ENCODE data around the gene FDXACB1.

The FDXACB1 gene, protein sequence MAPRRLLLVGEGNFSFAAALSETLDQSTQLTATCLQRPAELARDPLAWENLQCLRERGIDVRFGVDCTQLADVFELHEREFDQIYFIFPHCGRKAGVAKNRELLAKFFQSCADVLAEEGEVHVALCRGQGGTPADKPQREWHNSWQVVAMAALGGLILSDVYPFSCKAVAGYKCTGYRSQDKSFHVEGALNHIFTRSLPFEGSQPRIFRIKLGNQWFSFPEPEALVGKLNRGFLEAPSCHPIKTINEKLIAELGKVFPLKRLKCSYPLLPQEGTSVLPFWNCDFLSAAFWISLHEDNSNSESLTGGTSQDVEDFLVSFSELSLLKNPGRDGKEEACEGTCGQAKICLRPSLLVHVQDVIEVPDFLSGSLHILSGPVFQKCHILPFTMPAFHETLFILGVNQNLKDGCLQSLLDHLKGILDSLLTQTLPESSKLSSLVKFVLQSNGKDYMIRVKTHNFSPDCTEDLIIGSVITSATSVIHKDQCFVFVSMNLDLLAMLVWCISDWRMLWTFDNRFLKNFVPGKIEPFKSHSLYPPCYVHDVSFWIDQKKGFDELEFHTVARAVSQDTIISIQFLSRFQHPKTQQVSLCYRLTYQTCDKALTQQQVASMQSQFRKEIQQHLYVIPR

DNA sequence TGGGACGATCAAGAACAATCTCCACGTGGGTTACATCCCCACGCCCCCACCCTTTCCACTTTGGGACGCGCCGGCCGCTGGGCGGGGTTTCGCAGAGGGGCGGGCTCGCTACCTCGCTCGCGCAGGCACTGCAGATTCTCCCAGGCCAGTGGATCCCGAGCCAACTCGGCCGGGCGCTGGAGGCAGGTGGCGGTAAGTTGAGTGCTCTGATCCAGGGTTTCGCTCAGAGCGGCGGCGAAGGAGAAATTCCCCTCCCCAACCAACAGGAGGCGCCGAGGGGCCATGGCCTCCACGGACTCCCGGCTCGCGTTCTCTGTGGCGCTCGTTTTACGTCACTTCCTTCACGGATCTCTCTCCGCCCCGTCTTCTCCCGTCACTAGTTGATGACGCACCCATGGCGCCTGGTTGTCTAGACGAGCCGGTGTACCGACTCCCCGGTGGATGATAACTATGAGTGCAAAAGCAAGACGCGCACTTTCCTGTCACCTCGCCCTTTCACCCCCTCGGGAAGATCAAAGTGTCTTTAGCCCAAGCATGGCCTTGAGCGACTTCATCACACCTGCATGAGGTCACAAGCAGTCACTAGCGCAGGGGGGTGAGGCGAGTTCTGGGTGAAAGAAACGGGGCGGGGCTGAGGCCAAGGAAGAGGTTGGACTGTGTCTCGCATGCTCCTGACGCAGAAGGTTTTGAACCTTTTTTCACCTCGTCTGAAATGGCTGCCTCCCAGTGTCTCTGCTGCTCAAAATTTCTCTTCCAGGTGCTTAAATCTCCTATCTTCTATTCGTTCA, at the start of gene FDXACB1, which contains the start of gene CFAP68:
Gene FDXACB1 (minus strand): TSS at position 317 of the 788 bp plus-strand sequence. CDS start 33 bp downstream, at position 284.
Gene CFAP68 (plus strand): TSS at position 693 of the 788 bp plus-strand sequence. CDS start 20 bp downstream, at position 713.
- DNase-seq, result peak; percentile 94

DNA sequence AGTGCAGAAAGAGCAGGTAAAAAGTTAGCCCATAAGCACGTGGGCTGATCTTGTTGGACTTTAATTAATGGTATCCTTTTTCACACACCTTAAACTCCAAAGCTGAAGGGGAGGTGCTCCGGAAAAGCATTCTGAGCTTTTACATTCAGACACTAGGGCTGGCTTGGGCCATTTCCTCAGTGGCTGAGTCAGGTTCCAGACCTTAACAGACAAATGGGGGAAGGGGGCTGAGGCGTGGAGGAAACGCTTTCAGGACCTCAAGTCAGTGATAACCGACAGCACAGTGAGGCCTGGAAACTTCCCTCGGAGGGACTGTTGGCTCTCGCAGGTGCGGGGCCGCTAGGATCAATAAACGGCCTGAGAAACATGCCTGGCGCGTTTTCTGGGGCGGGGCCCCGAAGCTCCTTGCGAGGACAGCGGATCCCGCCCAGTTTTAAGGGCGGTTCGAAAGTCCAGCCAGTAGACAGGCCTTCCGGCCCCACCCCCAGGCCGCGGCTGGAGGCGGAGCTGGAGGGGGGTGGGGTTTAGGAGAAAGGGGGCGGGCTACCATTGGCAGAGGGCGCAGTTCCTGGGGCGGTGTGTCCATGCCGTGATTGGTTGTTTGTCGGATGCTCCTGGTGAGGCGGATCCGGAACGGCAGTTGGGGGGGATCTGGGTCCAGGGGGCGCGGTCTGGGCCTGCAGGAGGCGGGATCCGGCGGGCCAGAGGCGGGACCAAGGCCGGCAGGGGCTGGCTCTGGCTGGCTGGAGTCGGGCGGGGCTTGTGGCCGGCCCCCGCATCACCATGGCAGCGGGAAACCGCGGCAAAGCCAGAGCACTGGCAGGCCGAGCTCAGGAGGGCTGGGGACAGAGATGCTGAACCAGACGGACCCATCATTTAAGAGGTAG, 47.8 kb upstream of the FDXACB1 start:
- peak; percentile 89 for DNase-seq

DNA sequence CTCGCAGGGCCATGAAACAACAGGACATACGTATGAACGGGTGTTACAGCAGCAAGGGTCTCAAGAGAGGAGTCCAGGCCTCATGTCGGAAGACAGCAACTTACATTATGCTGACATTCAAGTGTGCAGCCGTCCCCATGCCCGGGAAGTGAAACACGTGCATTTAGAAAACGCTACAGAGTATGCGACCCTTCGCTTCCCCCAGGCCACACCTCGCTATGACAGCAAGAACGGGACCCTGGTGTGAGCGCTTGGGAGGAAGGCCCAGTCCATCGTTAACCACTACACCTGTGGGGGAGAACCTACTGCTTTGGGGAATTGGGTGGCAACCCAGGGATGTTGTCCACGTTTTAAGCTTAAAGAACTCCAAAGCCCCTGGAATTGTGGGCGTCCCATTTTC, 47.0 kb upstream of the FDXACB1 start:
- DNase-seq, result no peak

DNA sequence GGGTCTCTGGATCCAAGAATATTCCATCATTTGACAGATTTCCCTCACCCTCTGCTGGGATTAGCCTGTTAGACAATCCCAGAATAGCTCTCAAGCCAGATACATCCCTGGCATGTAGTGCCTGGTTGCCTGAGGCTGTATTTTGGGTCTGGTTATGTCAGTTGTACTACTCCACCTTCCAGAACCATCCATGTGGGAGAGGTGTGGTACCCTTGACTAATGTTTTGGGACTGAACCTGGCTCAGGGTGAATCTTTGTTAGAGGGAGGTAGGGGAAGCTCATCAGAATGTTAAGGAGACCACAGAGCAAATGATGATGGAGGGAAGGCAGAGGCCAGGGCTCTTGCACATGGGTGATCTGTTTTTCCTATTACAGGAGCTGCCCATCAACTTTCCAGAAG, 45.0 kb upstream of the FDXACB1 start:
- no peak for DNase-seq

DNA sequence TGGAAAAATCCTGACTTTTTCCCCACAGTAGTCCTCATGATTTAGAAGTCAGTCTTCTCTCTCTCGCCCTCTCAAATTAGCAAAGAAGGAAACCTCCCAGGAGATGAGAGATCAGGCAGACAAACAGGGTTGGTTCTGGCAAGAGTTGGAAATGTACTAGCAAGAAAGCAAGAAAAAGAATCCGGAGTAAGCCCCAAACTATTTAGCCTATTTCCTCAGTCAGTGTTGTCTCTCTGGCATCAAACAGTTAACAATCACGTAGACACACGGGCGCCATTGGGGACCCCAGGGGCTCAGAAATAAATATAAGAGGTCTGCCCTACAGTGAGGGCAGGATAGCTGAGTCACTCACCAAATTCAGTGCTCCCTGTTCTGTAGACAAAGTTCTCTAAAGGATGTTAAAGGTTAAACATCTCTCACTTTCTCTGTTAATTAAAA, 44.4 kb upstream of the FDXACB1 start:
- no peak for DNase-seq

DNA sequence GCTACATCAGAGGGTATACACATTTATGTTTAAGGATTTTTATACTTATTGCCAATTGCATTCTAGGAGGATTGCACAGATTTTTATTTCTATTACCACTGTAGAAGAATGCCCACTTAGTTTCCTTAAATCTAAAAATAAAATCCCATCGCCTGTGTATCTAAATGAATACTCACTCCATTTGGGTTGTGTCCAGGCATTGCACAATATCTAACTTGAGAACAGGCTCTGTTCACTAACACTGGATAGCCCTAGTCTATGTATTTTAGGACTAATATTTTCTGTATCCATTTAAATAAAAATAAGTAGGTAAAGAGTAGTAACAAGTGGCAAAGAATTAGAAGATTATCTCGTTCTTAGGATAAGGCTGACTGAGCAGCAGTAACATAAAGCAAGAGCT, 43.8 kb upstream of the FDXACB1 start:
- peak; percentile 43 for DNase-seq

DNA sequence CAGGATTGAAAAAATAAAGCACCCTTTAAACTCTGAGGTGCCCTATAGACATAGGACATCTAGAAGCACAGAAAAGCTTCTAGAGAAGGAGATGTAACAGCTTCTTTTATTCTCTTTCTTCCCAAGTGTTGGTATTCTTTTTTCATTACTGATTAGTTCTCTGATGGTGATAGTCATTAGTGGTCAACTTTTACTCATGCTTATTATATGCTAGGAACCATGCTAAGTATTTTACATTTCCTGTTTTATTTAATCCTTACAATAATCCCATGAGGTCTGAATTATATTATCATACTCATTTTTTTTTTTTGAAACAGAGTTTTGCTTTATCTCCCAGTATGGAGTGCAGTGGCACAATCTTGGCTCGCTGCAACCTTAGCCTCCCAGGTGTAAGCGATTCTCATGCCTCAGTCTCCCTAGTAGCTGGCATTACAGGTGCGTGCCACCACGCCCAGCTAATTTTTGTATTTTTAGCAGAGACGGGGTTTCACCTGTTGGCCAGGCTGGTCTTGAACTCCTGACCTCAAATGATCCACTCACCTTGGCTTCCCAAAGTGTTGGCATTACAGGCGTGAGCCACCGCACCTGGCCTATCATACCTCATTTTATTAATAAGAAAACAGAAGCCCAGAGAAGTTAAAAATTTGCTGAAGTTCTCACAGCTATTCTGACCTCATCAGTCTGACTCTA, 42.7 kb upstream of the FDXACB1 start:
- DNase-seq, result no peak

DNA sequence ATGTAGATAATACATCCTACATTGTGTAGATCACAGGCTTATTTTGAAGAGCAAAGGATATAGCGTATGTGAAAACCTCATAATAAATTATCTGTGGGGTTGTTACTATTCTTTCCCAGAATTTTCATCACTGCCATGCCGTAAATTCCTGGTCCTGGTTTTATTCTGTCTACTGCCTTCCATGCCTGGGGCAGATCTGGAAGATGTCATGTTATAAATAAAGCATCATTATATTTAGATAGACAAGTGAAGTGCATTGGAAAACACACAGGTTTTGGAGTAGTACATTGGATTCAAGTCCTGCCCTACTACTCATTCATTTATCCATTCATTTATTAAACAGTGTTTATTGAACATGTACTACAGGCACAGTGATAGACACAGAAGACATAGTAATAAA, 41.9 kb upstream of the FDXACB1 start:
- no peak for DNase-seq

DNA sequence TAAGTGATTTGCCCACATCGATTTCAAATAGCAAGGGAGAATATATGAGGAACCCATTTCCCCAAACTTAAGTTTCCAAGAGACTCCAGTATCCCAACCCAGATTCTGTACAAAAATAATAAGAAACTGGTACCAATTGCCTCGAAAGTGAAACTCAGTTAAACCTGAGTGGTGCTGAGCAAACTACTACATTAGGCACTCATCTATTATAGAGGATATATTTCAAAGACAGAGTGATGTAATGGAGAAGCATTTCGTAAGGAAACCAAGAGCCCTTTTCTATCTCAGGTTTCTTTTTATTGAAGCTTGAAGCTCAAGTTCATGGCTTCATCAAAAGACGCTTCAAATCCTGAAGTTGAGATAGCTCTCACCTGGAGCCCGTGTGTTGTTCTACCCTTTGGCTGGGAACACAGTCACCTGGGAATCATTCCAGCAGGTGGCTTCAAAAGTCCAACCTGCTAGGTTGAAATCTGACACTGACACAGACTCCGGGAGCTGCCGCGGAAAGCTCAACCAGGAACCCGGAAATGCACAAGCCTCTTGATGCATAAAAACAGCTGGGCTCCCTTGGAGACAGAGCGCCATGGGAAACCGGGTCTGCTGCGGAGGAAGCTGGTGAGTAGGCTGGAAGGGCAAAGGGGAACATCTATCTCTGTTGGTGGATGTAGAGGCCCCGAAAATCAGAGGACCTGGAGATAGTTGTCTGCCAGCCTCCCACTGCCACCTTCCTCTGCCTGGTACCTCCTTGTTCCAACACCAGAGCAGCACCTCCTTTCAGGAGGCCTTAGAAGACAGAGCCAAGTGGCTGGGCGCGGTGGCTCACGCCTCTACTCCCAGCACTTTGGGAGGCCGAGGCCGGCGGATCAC, 39.7 kb upstream of the FDXACB1 start, which contains the start of gene C11orf52:
Gene C11orf52 (plus strand): TSS at position 524 of the 867 bp plus-strand sequence. CDS start 60 bp downstream, at position 584.
- DNase-seq, result no peak

DNA sequence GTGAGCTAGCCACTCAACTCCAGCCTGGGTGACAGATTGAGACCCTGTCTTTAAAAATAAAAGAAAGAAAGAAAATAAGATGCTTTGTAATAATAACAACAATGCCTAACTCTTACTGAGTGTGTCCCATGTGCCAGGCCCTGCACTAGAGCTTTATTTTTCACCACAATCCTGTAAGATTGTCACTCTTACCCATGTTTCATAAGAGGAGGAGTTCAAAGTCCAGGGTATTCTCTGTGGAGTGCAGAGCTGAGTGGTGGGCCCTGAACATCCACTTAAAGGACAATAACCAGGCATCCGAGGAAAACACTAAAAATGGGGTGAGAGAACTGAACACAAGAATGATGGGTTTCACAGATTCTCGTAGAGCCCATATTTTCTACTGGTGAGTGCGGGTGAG, 38.8 kb upstream of the FDXACB1 start:
- no peak for DNase-seq

DNA sequence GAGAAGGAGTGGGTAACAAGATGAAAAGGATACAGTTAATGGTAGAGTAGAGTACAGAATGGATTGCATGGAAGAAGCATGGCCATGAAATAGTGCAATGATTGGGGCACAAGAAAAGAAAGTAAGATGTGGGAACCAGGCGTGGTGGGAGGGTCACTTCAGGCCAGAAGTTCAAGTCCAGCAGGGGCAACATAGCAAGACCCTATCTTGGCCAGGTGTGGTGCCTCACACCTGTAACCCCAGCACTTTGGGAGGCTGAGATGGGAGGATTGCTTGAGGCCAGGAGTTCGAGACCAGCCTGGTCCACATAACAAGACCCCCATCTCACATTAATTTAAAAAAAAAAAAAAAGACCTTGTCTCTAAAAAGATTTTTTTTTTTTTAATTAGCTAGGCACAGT, 38.3 kb upstream of the FDXACB1 start:
- no peak for DNase-seq

DNA sequence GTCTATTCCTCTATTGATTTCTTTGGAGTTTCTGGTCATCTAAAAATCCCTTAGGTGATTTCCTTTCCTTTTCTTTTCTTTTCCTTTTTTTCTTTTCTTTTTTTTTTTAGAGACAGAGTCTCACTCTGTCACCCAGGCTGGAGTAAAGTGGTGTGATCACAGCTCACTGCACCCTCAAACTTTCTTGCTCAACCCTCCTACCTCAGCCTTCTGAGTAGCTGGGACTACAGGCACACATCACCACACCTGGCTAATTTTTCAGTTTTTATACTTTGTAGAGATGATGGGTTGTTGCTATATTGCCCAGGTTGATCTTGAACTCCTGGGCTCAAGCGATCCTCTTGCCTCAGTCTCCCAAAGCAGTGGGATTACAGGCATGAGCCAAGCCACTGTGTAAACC, 37.8 kb upstream of the FDXACB1 start:
- no peak for DNase-seq

DNA sequence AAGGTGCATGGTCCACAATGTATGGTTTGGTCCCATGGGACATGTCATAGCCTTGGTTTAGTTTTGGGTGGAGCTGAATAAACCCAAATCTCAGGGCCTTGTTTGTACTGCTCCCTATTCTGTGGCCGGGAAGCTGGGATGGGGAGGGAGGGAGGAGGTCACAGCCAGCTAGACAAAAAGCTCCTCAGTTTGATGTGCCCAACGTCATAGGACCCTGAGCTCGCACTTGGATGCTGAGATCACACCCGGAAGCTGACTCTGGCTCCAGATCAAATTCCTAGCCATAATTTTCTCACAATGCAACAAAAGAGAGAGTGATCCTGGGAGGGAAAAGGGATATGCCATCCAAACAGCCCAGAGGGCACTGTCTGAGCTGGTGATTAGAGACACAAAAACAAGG, 35.0 kb upstream of the FDXACB1 start:
- no peak for DNase-seq

DNA sequence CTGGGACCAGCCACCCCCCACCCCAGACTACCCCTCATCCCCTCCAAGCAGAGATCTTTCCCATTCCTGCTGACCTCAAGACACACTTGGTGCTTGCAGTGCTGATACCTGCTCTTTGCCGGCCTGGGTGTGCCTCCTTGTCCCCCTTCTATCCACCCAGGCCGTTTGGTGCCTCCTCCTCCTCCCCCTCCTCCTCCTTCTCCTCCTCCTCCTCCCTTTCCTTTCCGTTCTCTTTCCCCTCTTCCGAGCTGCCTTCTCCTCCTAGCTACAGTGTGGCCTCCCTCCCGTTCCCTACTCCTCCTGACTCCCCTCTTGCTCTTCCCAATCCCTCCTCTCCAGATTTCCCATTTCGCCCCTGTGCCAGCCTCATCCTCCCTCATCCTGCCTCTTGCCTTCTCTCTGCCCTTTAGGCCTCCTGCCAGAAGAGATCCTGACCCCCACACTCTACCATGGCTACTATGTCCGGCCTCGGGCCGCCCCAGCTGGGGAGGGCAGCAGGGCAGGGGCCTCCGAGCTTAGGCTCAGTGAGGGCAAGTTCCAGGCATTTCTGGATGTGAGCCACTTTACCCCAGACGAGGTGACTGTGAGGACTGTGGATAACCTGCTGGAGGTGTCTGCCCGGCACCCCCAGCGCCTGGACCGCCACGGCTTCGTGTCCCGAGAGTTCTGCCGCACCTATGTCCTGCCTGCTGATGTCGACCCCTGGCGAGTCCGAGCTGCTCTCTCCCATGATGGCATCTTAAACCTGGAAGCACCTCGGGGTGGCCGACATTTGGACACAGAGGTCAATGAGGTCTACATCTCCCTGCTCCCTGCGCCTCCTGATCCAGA, 34.3 kb upstream of the FDXACB1 start:
- DNase-seq, result no peak

DNA sequence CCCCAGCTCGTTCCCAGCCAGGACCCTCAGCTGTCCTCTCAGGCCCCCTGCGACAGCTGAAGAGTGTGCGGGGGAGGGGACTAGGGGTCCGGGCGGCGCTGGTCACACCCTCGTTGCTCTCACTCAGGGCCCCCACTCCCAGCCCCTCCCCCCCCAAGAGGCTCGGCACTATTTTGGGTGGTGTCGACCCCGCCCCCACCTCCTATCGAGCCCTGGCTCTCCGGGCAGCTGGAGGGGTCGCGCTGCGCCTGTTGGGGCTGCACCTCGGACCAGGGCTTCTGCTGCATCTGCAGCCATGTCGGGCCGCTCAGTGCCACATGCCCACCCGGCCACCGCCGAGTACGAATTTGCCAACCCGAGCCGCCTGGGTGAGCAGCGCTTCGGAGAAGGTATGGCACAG, 33.6 kb upstream of the FDXACB1 start, which contains the start of gene HSPB2:
Gene HSPB2 (plus strand): TSS at position 200 of the 400 bp plus-strand sequence. CDS start 96 bp downstream, at position 296.
- DNase-seq, result no peak

DNA sequence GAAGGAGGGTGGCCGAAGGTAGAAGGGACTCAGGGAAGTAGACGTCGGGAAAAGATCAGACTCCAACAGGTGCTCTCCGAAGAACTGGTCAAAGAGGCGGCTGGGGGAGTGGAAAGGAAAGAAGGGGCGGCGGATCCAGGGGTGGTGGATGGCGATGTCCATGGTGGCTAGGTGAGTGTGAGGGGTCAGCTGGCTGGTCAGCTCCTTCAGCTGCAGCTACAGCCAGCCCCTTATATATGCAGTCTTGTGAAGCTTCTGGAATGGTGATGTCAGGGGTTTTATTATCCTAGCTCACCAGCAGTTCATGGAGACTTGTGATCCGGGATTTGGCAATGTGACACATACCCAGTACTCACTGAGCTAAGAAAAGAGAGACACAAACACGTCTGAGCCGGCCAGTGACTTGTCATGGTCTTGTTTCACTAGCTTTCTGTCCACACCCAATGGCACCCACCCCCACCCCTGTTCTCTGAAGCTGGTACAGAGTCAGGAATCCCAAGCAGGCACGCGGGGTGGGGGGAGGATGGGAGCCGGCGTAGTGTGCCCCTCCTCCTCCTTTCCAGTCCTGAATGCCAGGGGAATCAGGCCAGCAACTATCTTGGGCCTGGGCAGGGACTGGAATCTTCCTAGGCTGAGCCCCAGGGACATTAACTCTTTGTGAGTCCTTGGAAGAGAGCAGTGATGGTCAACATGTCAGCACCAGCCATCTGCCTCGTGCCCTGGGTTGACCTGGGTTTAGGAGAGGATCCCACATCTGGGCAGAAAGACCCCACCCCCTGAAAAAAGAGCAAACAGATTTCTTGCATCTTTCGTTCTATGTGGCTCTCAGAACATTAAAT, 32.8 kb upstream of the FDXACB1 start, which contains the start of gene CRYAB:
Gene CRYAB (minus strand): TSS at position 208 of the 839 bp plus-strand sequence. CDS start 46 bp downstream, at position 162.
- no peak for DNase-seq

DNA sequence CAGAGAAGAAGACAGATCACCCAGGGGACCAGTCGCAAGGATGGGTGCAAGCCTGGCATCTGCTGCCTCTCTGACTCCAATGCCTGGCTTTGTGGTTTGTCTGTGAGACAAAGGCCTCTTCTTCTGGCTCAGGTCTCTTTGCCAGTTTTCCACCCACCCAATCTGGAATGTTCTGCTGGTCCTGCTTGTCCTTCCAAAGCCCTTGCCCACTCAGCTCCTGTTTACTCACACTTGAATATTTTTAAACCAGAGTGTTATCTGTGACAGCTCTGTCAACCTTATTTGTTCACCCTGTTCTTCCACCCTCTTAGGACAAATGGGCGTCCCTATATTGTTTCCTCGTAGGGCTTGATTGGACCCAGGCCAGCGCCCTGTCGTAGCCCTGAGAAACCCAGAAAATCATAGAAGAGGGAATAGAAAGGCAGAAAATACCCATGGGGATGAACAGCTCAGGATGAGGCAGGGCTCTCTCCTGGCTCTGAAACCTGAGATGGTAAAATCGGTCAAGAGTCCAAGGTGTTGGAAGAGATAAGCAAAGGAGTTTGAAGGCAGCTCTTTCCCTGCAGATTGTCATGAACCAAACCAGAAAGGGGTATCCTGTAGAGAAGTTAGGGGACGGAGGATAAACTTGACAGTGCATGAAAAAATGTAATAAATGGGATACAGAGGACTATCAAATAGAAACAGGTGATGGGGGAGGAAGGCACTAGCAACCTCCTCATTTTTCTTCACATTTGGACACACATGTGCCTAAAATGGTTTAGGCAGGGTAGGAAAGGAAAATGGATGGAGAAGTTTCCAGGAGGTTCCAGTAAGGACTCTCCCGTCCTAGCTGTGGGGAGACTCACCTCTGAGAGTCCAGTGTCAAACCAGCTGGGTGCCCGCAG, 32.0 kb upstream of the FDXACB1 start:
- DNase-seq, result no peak

All from NCI-H226 (cell line).